ENCODE data around the gene ANGPTL3. TPM values are rescaled to one million over a fixed set of nuclear protein-coding genes. Genes with fewer than 3 reads are reported as not detected.

Gene ANGPTL3
- not detected in 2 replicates for total RNA-seq

GRCh38 chr1:62597281-62597680 lies at the start of gene ANGPTL3:
Gene ANGPTL3, plus strand, starts transcription at chr1:62597520. Its CDS starts 47 bp downstream, at chr1:62597567.

Other genes with a start within 250 kb of the ANGPTL3 start
- gene USP1, start 160.5 kb upstream of the ANGPTL3 start, total RNA-seq = 9.9 and 34.9 TPM in 2 replicates
- gene DOCK7, start 90.9 kb downstream of the ANGPTL3 start, total RNA-seq = 154 and 172 TPM in 2 replicates
- gene ATG4C, start 186.6 kb downstream of the ANGPTL3 start, total RNA-seq = 9.6 and 9.7 TPM in 2 replicates